ENCODE measurements around the gene KATNBL1.

The KATNBL1 gene

DNA sequence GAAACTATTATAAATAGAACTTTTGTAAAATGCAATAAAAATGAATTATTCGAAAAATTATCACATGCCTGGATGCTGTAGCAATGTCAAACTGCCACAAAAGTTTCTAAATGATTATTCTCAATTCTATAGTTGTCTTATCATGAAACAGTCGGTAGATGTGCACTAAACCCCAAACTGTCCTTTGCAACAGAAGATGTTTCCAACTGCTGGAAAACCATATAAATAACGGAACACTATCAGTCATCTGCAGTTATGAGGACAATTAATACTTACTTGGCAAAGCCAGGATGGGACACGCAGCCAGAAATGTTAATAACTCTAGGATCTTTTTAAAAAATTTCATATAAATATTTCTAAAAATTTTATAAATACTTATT, 32.4 kb upstream of the KATNBL1 start:
- no peaks in the 10 kb centered on the region for H3K4me1 ChIP-seq (ENCODE audit: insufficient read depth, insufficient read length)
- no peak overlapping the region for H3K4me3 ChIP-seq (ENCODE audit: insufficient read length, low read depth)
- no peak for DNase-seq (ENCODE audit: low read depth, low spot score)
- no peak overlapping the region for H3K9ac ChIP-seq (ENCODE audit: insufficient read length, low read depth)
- peaks cover 5% of the 10 kb centered on the region for H3K36me3 ChIP-seq (ENCODE audit: insufficient read depth, insufficient read length, low read length)
- TF ChIP-seq SUZ12 (IDR thresholded peaks at IDR 0.05; ENCODE audit: extremely low read depth, insufficient read depth, insufficient read length) = no peak
- TF ChIP-seq ZNF274 (IDR thresholded peaks at IDR 0.05; ENCODE audit: low read depth, low read length) = no peak
- TF ChIP-seq YY1 (IDR thresholded peaks at IDR 0.05; ENCODE audit: insufficient read depth, insufficient read length) = no peak
- H3K27me3 ChIP-seq (ENCODE audit: insufficient read depth, insufficient read length) = no peaks in the 10 kb centered on the region
- no peaks in the 10 kb centered on the region for H3K9me3 ChIP-seq (ENCODE audit: insufficient read depth, low read length)

DNA sequence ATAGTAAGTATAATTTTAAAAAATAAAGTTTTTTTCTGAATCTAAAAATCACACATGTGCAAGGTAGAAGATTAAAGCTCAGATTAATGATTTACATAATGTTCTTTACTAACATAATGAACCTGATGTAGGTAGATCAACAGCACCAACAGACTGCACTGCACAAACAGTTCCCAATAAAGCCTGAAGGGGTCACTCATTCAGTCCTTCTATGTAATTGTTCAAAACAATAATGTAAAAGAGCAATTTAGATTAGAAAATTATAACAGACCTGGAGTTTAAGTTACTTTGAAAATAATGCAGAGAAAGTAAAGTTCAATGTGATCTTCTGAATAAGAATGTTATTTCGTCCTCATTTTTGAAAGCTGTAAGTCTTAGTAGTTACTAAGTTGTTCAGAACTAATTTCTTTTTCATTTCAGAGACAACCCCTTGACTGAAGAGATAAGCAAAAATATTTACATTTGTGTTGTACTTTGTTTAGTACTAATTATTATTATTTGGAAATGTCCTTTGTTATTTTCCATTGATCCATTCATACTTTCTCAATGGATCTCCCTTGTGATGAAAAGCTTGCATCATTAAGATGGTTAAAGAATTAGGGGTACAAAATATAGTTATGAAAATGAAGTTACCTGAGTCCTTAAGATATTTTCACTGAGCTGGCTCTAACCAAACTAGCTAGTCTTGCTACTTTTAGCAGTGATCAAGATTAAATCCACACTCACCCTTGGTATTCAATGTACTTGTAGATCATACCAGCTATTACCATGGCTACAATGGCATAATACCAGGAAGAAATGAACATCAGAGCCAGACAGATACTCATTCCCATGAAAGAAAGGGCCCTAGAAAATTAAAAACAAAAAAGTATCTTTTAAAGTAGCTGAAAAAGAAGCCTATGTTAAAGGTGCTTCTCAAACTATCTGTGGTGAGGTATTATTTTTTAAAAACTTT, 31.8 kb upstream of the KATNBL1 start:
- H3K9ac ChIP-seq (ENCODE audit: insufficient read length, low read depth) = no peak overlapping the region
- no peak overlapping the region for H3K4me3 ChIP-seq (ENCODE audit: insufficient read length, low read depth)
- H3K36me3 ChIP-seq (ENCODE audit: insufficient read depth, insufficient read length, low read length) = peaks cover 5% of the 10 kb centered on the region
- TF ChIP-seq ZNF274 (IDR thresholded peaks at IDR 0.05; ENCODE audit: low read depth, low read length) = no peak
- TF ChIP-seq YY1 (IDR thresholded peaks at IDR 0.05; ENCODE audit: insufficient read depth, insufficient read length) = no peak
- TF ChIP-seq SUZ12 (IDR thresholded peaks at IDR 0.05; ENCODE audit: extremely low read depth, insufficient read depth, insufficient read length) = no peak
- no peak for DNase-seq (ENCODE audit: low read depth, low spot score)
- H3K9me3 ChIP-seq (ENCODE audit: insufficient read depth, low read length) = no peaks in the 10 kb centered on the region
- no peaks in the 10 kb centered on the region for H3K4me1 ChIP-seq (ENCODE audit: insufficient read depth, insufficient read length)
- no peaks in the 10 kb centered on the region for H3K27me3 ChIP-seq (ENCODE audit: insufficient read depth, insufficient read length)

DNA sequence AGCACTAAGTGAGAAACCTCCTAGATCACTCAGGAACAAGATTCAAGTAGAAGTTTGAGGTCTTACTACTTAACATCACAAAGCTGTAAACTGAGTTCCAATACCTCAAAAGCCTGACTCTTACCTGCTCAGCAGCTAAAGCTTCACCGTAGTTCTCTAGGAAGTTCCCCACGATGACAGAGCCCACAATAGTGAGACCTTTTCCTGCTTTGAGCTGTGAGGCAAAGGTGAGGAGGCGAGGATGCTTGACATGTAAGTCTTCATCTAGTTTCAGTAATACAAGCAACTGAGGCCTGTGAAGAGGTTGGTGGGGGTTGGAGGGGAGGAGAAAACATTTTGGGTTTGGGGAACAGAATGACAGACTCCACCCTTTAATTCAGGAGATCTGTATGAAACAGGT, 30.6 kb upstream of the KATNBL1 start:
- no peaks in the 10 kb centered on the region for H3K27me3 ChIP-seq (ENCODE audit: insufficient read depth, insufficient read length)
- no peak overlapping the region for H3K9ac ChIP-seq (ENCODE audit: insufficient read length, low read depth)
- H3K4me1 ChIP-seq (ENCODE audit: insufficient read depth, insufficient read length) = no peaks in the 10 kb centered on the region
- TF ChIP-seq SUZ12 (IDR thresholded peaks at IDR 0.05; ENCODE audit: extremely low read depth, insufficient read depth, insufficient read length) (no peak), YY1 (IDR thresholded peaks at IDR 0.05; ENCODE audit: insufficient read depth, insufficient read length) (no peak), ZNF274 (IDR thresholded peaks at IDR 0.05; ENCODE audit: low read depth, low read length) (no peak)
- no peaks in the 10 kb centered on the region for H3K9me3 ChIP-seq (ENCODE audit: insufficient read depth, low read length)
- no peak overlapping the region for H3K4me3 ChIP-seq (ENCODE audit: insufficient read length, low read depth)
- no peak for DNase-seq (ENCODE audit: low read depth, low spot score)
- peaks cover 12% of the 10 kb centered on the region for H3K36me3 ChIP-seq (ENCODE audit: insufficient read depth, insufficient read length, low read length)

DNA sequence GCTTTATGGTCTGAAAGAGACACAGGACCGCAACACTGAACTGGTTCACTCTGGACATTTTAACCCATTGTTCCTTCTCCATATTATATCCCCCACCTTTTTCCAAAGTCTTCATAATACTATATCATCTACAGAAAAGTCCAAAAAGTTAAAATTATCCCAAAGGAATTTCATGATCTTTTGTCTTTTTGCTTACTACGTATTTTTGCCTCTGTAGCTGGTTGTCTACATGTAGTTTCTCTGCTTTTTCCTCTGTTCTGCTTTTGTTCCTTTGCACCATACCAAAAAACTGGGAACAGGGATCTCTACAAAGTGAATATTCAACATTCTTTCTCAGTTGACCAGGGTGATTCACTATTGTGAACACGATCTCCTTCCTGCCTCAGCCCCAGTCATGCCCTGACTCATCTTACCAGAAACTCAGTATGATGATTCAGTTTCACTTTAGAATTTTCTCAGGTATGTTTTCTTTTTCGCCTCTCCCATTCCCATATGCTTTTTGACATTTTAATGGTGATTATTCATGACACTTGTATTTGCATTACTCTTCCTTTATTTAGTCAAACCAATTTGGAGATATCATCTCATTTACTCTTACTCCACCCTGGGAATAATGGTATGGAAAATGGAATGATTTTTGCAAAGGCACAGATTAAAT, 29.4 kb upstream of the KATNBL1 start:
- peaks cover 12% of the 10 kb centered on the region for H3K36me3 ChIP-seq (ENCODE audit: insufficient read depth, insufficient read length, low read length)

DNA sequence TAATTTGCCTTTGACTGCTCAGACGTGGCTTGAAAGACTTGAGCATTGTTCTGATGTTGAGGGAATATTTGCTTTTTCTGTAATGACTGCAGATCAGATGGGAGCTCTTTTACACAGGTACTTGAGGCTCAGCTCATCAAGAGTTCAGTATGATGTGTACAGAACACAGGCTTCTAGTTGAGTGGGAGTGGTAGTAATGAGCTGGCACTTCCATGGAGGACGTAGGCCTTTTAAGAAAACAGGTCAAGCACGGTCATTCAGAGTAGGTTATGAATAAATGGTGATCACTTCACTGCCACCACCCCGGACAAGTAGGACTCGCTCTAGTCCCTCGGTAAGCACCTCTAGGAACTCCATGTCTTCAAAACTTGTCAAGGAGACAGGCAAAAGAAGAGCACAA, 23.7 kb upstream of the KATNBL1 start:
- no peak for DNase-seq (ENCODE audit: low read depth, low spot score)
- Histone ChIP-seq H3K4me1 (ENCODE audit: insufficient read depth, insufficient read length) (no peaks in the 10 kb centered on the region), H3K36me3 (ENCODE audit: insufficient read depth, insufficient read length, low read length) (peaks cover 28% of the 10 kb centered on the region), H3K4me3 (ENCODE audit: insufficient read length, low read depth) (no peak overlapping the region), H3K27me3 (ENCODE audit: insufficient read depth, insufficient read length) (no peaks in the 10 kb centered on the region), H3K9me3 (ENCODE audit: insufficient read depth, low read length) (no peaks in the 10 kb centered on the region), H3K9ac (ENCODE audit: insufficient read length, low read depth) (no peak overlapping the region)
- no peak for TF ChIP-seq SUZ12 (IDR thresholded peaks at IDR 0.05; ENCODE audit: extremely low read depth, insufficient read depth, insufficient read length)
- no peak for TF ChIP-seq ZNF274 (IDR thresholded peaks at IDR 0.05; ENCODE audit: low read depth, low read length)
- no peak for TF ChIP-seq YY1 (IDR thresholded peaks at IDR 0.05; ENCODE audit: insufficient read depth, insufficient read length)

More for the DNA sequence above, 29.4 kb upstream of the KATNBL1 start:
- no peaks in the 10 kb centered on the region for H3K27me3 ChIP-seq (ENCODE audit: insufficient read depth, insufficient read length)
- no peaks in the 10 kb centered on the region for H3K9me3 ChIP-seq (ENCODE audit: insufficient read depth, low read length)
- H3K9ac ChIP-seq (ENCODE audit: insufficient read length, low read depth) = no peak overlapping the region
- no peaks in the 10 kb centered on the region for H3K4me1 ChIP-seq (ENCODE audit: insufficient read depth, insufficient read length)
- TF ChIP-seq SUZ12 (IDR thresholded peaks at IDR 0.05; ENCODE audit: extremely low read depth, insufficient read depth, insufficient read length) (no peak), YY1 (IDR thresholded peaks at IDR 0.05; ENCODE audit: insufficient read depth, insufficient read length) (no peak), ZNF274 (IDR thresholded peaks at IDR 0.05; ENCODE audit: low read depth, low read length) (no peak)
- H3K4me3 ChIP-seq (ENCODE audit: insufficient read length, low read depth) = no peak overlapping the region
- no peak for DNase-seq (ENCODE audit: low read depth, low spot score)

DNA sequence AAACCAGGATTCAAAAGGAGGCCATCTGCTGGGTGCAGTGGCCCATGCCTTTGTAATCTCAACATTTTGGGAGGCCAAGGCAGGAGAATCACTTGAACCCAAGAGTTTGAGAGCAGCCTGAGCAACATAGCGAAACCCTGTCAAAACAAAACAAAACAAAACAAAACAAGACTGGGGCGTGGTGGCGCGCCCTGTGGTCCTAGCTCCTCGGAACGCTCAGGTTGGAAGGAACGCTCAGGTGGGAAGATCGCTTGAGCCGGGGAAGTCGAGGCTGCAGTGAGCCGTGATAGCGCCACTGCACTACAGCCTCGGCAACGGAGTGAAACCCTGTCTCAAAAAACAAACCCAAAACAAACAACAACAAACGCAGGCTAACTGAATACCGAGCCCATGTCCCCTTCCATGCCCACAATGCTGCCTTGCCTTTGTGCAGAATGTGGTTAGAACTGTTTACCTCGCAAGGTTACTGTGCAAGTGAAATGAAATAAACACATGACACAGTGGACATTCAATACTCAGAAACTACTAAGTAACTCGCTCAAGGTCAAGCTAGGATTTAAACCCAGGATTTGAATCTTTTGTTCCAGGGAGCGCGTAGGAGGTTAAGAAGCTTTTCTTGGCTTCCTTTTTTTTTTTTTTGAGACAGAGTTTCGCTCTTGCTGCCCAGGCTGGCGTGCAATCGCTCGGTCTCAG, 14.2 kb upstream of the KATNBL1 start:
- H3K27me3 ChIP-seq (ENCODE audit: insufficient read depth, insufficient read length) = no peaks in the 10 kb centered on the region
- no peaks in the 10 kb centered on the region for H3K9me3 ChIP-seq (ENCODE audit: insufficient read depth, low read length)
- H3K9ac ChIP-seq (ENCODE audit: insufficient read length, low read depth) = peak overlapping the region; percentile 97
- TF ChIP-seq SUZ12 (IDR thresholded peaks at IDR 0.05; ENCODE audit: extremely low read depth, insufficient read depth, insufficient read length) = no peak
- TF ChIP-seq YY1 (IDR thresholded peaks at IDR 0.05; ENCODE audit: insufficient read depth, insufficient read length) = no peak
- no peak for TF ChIP-seq ZNF274 (IDR thresholded peaks at IDR 0.05; ENCODE audit: low read depth, low read length)
- H3K4me1 ChIP-seq (ENCODE audit: insufficient read depth, insufficient read length) = no peaks in the 10 kb centered on the region
- no peak for DNase-seq (ENCODE audit: low read depth, low spot score)
- peak overlapping the region; percentile 93 for H3K4me3 ChIP-seq (ENCODE audit: insufficient read length, low read depth)
- H3K36me3 ChIP-seq (ENCODE audit: insufficient read depth, insufficient read length, low read length) = peaks cover 22% of the 10 kb centered on the region
